Upper lobe of left lung (tissue), 6 donors: ENCODE results near the gene GAB4. TPM values are rescaled to one million over a fixed set of nuclear protein-coding genes. Genes with fewer than 3 reads are reported as not detected.

ENCODE experiments used
- ATAC-seq, 2 donors: fragments of 200-7000 bp; cut with Tn5 transposase; one replicate each; pipeline ENCODE4 v1.9.1; 2022; ENCODE audit warnings: mild to moderate bottlenecking in 2 of 2, moderate library complexity in 2 of 2; ENCODE audit not compliant: low FRiP score in 2 of 2
- DNase-seq, 2 donors: peaks; one replicate each; pipeline ENCODE4 v3.0.0-alpha.2; 2019 to 2020
- H3K27ac ChIP-seq, 4 donors: fragments of 200-600 bp; sonication (generic); one replicate each; pipeline ENCODE4 v1.5.1; 2016 to 2019
- H3K27me3 ChIP-seq, 4 donors: fragments of 200-600 bp; sonication (generic); one replicate each; pipeline ENCODE4 v1.5.1; 2017 to 2019
- H3K36me3 ChIP-seq, 4 donors: fragments of 200-600 bp; sonication (generic); one replicate each; pipeline ENCODE4 v1.5.1; 2016 to 2019
- H3K4me1 ChIP-seq, 4 donors: fragments of 200-600 bp; sonication (generic); one replicate each; pipeline ENCODE4 v1.5.1; 2018 to 2019
- H3K4me3 ChIP-seq, 4 donors: fragments of 200-600 bp; sonication (generic); one replicate each; pipeline ENCODE4 v1.5.1; 2017 to 2019; ENCODE audit warnings: mild to moderate bottlenecking in 2 of 4, moderate library complexity in 1 of 4
- H3K9me3 ChIP-seq, 4 donors: fragments of 200-600 bp; sonication (generic); one replicate each; pipeline ENCODE4 v1.5.1; 2018 to 2019
- EP300 ChIP-seq, 4 donors: sonication (generic); formaldehyde crosslinking; IDR thresholded peaks; one replicate each; pipeline ENCODE4 v1.5.1; 2017; ENCODE audit warnings: antibody characterized with exemption in 4 of 4, control low read depth in 2 of 4
- POLR2A ChIP-seq, 4 donors: fragments of 450-650 bp; IDR thresholded peaks; one replicate each; pipeline ENCODE4 v1.5.1; 2016 to 2017; ENCODE audit warnings: antibody characterized with exemption in 4 of 4, mild to moderate bottlenecking in 2 of 4
- POLR2AphosphoS5 ChIP-seq, 2 donors: sonication (generic); formaldehyde crosslinking; IDR thresholded peaks; one replicate each; pipeline ENCODE4 v1.5.1; 2017; ENCODE audit warnings: antibody characterized with exemption in 2 of 2
- WGBS, 2 donors: methylation state at CpG; one replicate each; pipeline ENCODE4 v1.1.5; 2017 to 2018; 5-methylcytosine and 5-hydroxymethylcytosine counted together
- total RNA-seq, 6 donors: library from RNA; depleted of rRNA in 4 of 6; stranded (reverse); fragments of >200 nt in 4 of 6; gene quantifications; one replicate each; pipeline versions ENCODE4 v1.1.0 to v1.2.1, GENCODE V29; 2016 to 2021
- TF ChIP-seq, protein P1 (sequence below), 6 experiments: fragments of 450-650 bp in 4 of 6; fragments of 200-600 bp in 2 of 6; sonication (generic) in 2 of 6; IDR thresholded peaks; one replicate each; pipeline ENCODE4 v1.5.1; 2016 to 2019; ENCODE audit warnings: antibody characterized with exemption in 6 of 6
- donor health status: DM: no; HTN: no; CAD: no; lungs with moderate emphysema.
- donor health status: DM: no; HTN: yes; CAD: no; lungs with severe emphysema.

GAB4 gene
- total RNA-seq, 6 donors from 2014 or later = not detected

DNA sequence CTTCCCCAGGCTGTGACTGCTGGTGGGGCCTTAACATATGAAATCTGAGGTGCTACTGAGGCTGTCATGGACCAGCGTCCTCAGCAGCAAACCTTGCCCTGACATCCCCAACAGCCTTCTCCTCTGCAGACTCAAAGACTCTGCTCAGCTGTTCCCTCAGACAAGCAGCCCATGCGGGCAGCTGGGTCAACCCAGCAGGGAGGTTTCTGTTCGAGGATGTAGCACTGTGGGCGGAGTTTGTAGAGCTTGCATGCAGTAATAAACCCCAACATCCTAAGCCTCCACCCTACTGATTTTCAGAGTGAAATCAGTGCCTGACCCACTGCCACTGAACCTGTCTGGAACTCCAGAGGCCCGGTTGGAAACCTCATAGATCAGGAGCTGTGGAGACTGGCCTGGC, 94.0 kb downstream of the GAB4 start:
- Histone ChIP-seq H3K9me3 (no peaks in the 10 kb centered on the region), H3K4me3 (no peak overlapping the region), H3K27me3 (no peaks in the 10 kb centered on the region), H3K27ac (no peak overlapping the region), H3K4me1 (no peaks in the 10 kb centered on the region), H3K36me3 (no peaks in the 10 kb centered on the region)
- ATAC-seq (no peak), DNase-seq (no peak)
- TF ChIP-seq, protein P1, sequence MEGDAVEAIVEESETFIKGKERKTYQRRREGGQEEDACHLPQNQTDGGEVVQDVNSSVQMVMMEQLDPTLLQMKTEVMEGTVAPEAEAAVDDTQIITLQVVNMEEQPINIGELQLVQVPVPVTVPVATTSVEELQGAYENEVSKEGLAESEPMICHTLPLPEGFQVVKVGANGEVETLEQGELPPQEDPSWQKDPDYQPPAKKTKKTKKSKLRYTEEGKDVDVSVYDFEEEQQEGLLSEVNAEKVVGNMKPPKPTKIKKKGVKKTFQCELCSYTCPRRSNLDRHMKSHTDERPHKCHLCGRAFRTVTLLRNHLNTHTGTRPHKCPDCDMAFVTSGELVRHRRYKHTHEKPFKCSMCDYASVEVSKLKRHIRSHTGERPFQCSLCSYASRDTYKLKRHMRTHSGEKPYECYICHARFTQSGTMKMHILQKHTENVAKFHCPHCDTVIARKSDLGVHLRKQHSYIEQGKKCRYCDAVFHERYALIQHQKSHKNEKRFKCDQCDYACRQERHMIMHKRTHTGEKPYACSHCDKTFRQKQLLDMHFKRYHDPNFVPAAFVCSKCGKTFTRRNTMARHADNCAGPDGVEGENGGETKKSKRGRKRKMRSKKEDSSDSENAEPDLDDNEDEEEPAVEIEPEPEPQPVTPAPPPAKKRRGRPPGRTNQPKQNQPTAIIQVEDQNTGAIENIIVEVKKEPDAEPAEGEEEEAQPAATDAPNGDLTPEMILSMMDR (IDR thresholded peaks at IDR 0.05) = no peak
- TF ChIP-seq POLR2A (IDR thresholded peaks at IDR 0.05) (no peak), EP300 (IDR thresholded peaks at IDR 0.05) (no peak), POLR2AphosphoS5 (IDR thresholded peaks at IDR 0.05) (no peak)
- WGBS, 2 donors = 47 to 55% methylated on average over 4 to 5 of the region's 5 CpGs

DNA sequence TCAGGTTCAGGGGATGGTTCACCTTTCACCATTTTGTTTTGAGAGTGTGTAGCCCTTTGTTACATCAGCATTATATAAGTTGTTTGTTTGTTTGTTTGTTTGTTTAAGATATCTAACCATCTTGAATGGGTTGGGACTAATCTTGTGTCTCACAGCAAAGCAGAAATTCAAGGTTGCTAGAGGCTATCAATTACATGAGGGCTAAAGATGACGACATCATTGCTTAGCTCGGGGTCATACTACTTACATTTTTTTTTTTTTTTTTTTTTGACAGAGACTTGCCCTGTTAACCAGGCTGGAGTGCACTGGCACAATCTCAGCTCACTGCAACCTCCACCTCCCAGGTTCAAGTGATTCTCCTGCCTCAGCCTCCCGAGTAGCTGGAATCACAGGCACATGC, 95.7 kb downstream of the GAB4 start:
- Histone ChIP-seq H3K4me1 (no peaks in the 10 kb centered on the region), H3K4me3 (no peak overlapping the region), H3K27ac (no peak overlapping the region), H3K36me3 (no peaks in the 10 kb centered on the region), H3K27me3 (no peaks in the 10 kb centered on the region), H3K9me3 (no peaks in the 10 kb centered on the region)
- TF ChIP-seq, protein P1 (IDR thresholded peaks at IDR 0.05) = no peak
- no peak for TF ChIP-seq EP300 (IDR thresholded peaks at IDR 0.05)
- TF ChIP-seq POLR2A (IDR thresholded peaks at IDR 0.05) = no peak
- no peak for TF ChIP-seq POLR2AphosphoS5 (IDR thresholded peaks at IDR 0.05)
- WGBS, 2 donors = 60 to 69% methylated on average over 3 of the region's 3 CpGs
- ATAC-seq (no peak), DNase-seq (no peak)

Other genes starting within 250 kb of the GAB4 start
- gene XKR3, start 182.8 kb downstream of the GAB4 start, total RNA-seq = not detected
- 10 to 100 TPM; 22.6 to 58.9 (median 35.9) TPM for gene IL17RA, start 76.8 kb upstream of the GAB4 start, total RNA-seq
- 1 to 10 TPM in 3 of 6 donors, under 1 TPM in 2, not detected in 1; 0.10 to 2.0 (median 1.1) TPM for gene TMEM121B, start 113.1 kb upstream of the GAB4 start, total RNA-seq
- 10 to 100 TPM; 28.0 to 47.1 (median 34.3) TPM for gene HDHD5, start 151.1 kb upstream of the GAB4 start, total RNA-seq
- 10 to 100 TPM; 35.7 to 88.0 (median 63.9) TPM for gene ADA2, start 211.2 kb upstream of the GAB4 start, total RNA-seq